Posterior vena cava (tissue), 2 donors: Measurements from ENCODE around the gene PLEKHM3. TPM values are rescaled to one million over a fixed set of nuclear protein-coding genes. Genes with fewer than 3 reads are reported as not detected.
A peak's percentile ranks its signal among the peaks of the same experiment; 100 is the strongest.

Experiments used
- DNase-seq: peaks from one replicate; pipeline ENCODE4 v3.0.0-alpha.2; 2020; ENCODE audit warnings: low spot score
- intact Hi-C, 2 donors: fragments of 100-400 bp; cut with DNase I; formaldehyde crosslinking; loops; one replicate each; pipeline versions ENCODE4 v1.14.1 to v1.14.2; 2022 to 2023
- total RNA-seq, 2 donors: library from RNA; stranded (reverse); fragmentation: NEBNext Ultra II Directional; extraction: Animal tissue kit (Norgen Biotek cat#: 25700); gene quantifications; one replicate each; pipeline ENCODE4 v1.2.1, GENCODE V29; 2021
- donor health status: DM: yes; HTN: yes; CAD: no.
- donor health status: DM: yes; HTN: yes; CAD: no.

PLEKHM3 gene
- total RNA-seq, 2 donors from 2014 or later: 8.9 to 9.8 TPM

DNA sequence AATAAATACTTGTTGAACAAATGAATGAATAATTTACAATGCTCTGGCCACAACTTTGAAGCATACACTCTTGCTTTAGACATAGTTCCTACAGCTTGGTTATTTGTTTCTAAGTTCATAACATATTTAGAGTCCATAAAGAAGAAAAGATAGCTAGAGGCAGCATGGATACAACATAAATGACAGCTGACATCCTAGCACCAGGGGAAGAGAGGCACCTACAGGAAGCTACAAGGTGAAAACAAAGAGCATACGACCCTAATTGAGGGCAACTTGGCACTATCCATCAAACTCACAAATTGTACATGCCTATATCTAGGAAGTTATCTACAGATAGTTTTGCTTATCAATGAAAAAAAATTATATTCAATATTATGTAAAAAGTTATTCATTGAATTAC is 88.9 kb downstream of the PLEKHM3 start:
- DNase-seq: no peak
- intact Hi-C loops: no loop called here

DNA sequence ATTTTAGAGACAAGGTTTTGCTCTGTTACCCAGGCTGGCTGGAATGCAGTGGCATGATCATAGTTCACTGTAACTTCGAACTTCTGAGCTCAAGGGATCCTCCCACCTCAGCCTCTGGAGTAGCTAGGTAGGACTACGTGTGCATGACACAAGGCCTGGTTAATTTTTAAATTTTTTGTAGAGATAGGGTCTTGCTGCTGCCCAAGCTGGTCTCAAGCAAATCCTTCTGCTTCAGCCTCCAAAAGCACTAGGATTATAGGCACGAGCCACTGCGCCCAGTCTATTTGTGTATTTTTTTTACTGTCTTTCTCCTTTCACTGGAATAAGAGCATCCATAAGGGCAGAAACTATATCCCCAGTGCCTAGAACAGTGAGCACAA is 89.3 kb downstream of the PLEKHM3 start:
- intact Hi-C loops: no loop called here
- no peak for DNase-seq

- intact Hi-C loops: no loop called here
- no peak for DNase-seq
These were observed 90.0 kb downstream of the PLEKHM3 start for GRCh38 chr2:207935121-207935990.

- DNase-seq: no peak
- intact Hi-C loops: no loop called here
These were observed 90.6 kb downstream of the PLEKHM3 start for GRCh38 chr2:207934720-207935119.

DNA sequence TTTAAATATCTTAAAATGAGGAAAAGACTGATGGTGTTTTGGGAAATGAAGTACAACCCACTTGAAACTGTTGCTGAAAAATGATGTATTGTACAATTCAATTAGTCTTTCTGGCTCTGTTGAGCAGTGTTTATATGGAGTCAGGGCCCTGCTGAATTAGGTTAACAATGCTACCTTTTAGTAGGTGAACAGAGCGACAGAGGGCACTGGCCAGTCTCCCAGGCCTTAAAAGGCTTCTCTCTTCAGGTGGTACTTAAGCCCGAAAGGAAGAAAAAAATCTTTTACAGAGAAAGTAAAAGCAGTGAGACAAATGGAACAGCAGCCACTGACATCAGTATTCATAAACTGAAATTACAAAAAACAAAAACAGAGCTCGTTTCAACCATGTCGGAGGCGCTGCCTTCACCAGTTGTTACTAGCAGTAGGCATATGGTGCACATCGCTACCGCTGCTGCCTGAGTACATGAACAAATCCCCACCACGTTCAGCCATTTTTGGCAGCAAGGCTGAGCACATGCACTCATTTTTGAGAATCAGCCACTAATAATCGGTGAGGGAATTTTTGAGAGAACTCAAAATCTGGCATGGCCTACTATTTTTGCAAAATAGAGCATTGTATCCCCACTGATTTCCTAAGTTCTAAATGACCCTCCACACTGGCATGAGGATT is 91.8 kb downstream of the PLEKHM3 start:
- intact Hi-C loops: no loop called here
- no peak for DNase-seq

GRCh38 chr2:207932106-207932505 is 93.2 kb downstream of the PLEKHM3 start:
- no peak for DNase-seq
- intact Hi-C loops: no loop called here

- intact Hi-C loops: no loop called here
- DNase-seq: no peak
These were observed 94.6 kb downstream of the PLEKHM3 start for GRCh38 chr2:207930747-207931146.

DNA sequence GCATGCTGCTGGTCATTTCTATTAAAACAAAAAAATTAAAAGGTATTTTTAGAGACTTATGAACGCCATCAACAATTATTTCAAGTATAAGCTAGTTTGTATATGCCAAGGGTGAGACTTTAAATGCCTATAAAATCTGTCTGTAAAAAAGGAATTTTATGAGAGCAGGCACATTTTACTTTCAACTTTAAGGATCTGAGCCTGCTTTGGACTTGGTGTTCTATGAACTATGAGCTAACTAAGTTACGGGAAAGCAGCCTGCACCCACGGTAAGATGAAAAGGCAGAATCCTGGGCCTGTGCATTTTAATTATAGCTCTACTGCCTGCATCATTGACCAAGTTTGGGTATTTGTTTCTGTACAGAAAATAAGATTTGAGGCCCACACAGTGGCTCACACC is 95.4 kb downstream of the PLEKHM3 start:
- intact Hi-C loops: no loop called here
- no peak for DNase-seq

GRCh38 chr2:207928079-207928478 is 97.2 kb downstream of the PLEKHM3 start:
- intact Hi-C loops: no loop called here
- no peak for DNase-seq

DNA sequence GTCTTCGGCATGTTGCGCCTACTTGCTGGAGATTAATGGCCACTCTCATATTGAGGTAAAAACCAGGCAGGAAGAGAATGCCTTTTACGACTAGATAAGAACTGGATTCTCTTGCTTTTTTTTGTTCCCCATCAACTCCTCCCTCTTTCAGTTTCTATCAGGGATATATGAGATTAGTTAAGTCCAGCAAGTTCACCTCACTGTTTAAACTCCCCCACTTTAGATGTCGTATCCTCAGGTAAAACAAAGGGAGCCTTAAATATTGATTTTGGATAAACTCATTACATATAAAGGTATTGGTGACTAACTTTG is 98.4 kb downstream of the PLEKHM3 start:
- no peak for DNase-seq
- intact Hi-C loops: no loop called here

GRCh38 chr2:207926133-207926988 is 99.0 kb downstream of the PLEKHM3 start:
- intact Hi-C loops: no loop called here
- peak; percentile 81 for DNase-seq

DNA sequence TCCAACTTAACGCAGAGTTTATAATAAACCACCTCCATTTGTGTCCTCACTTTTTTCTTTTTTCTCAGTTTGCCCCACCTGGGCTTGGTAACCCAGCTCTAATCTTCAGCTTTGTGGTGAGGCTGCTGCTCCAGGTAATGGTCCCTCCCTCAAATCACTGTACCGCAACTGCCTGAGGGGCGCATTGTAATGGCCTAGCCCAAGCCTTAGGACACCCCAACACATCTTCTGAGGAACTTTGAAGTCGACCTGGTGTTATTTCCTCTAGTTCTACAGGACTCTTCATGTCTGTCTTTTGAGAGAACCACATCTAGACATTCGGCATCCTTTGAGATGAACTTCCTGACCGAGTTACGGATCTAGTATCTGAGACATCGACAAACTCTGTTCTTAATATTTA is 99.7 kb downstream of the PLEKHM3 start:
- intact Hi-C loops: no loop called here
- no peak for DNase-seq

DNA sequence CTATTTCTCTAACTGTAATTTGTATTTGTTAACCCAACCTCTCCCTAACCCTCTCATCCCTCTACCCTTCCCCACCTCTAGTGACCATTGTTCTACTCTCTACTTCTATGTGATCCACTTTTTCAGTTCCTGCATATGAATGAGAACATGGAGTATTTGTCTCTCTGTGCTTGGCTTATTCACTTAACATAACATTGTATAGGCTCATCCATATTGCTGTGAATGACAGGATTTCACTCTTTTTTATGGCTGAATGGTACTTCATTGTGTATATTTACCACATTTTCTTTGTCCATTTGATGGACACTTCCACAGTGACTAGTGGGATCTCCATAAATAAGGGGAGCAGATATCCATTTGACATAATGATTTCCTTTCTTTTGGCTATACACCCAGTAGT is 103.7 kb downstream of the PLEKHM3 start:
- no peak for DNase-seq
- intact Hi-C loops: no loop called here

DNA sequence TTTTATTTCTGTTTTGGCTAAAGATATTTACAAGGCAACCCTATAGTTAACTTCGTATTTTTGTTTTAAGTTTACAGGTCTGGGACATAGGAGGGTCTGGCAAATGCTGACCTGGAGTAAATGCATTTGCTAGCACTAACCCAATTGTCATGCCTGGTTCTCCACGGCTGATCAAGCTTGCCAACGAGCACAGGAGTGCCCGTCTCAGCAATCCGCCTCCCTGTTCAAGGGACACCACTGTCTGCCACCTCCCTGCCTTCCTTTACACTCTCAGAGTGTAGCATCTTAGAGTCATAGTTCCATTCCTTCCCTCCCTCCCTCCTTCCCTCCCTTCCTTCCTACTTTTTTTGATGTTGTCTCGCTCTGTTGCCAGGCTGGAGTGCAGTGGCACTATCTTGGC is 104.6 kb downstream of the PLEKHM3 start:
- intact Hi-C loops: no loop called here
- no peak for DNase-seq

GRCh38 chr2:207920321-207920720 is 105.0 kb downstream of the PLEKHM3 start:
- intact Hi-C loops: no loop called here
- no peak for DNase-seq

GRCh38 chr2:207919164-207919919 is 106.0 kb downstream of the PLEKHM3 start:
- no peak for DNase-seq
- intact Hi-C loops: no loop called here

DNA sequence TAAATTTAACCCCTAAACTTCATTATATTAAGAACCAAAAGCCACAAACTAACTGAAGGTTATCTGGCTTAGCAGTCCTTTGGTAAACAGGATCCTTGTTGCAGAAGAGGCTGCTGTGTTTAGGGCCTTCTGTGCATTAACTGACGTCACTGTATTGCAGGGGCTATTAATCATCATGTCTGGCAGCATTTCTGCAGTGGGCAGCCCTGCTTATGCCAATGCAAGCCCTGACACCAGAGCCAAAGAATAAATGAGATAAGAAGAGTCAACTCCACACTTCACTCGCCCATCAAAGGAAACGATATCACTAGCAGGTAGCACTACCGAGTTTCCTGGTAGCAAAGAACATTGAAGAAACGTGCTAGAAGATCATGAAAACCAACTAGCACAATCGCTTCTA is 110.6 kb downstream of the PLEKHM3 start:
- no peak for DNase-seq
- intact Hi-C loops: no loop called here

DNA sequence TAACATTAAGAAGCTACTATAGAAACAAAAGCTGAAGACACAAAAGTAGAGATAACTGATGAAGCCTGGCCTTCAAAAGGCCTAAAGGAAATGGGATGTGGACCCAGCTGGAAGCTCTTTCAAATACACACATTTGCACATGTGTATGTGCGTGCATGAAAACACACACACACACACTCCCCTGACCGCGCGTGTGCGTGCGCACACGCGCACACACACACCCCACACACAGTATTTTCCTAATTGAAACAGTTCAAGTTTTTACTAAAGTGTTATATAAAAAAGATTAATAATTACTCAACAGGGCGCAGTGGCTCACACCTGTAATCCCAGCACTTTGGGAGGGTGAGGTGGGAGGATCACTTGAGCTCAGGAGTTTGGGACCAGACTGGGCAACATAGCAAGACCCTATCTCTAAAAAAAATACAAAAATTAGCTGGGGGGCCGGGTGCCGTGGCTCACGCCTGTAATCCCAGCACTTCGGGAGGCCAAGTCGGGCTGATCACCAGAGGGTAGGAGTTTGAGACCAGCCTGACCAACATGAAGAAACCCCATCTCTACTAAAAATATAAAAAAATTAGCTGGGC is 111.5 kb downstream of the PLEKHM3 start:
- intact Hi-C loops: no loop called here
- DNase-seq: no peak

DNA sequence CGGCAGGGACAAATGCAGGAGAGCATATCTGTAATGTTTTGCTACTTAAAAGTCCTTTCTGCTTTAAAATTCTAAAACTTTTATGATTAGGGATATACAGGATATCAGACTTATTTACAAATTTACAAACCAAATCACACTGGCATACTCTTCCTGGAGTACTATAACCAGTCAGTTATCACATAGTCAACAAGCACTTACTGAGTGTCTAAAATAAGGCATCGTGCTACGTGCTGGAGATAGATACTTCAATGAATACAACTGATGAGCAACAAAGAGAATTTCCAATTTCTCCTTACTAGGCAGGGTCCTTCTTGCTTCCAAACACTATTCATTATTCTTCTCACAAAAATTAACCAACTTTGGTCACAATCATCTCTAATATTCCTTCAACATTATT is 113.5 kb downstream of the PLEKHM3 start:
- DNase-seq: no peak
- intact Hi-C loops: no loop called here
